ENCODE data around the gene DRD1.

Gene DRD1
- total RNA-seq: 0 reads per million in 4 donors

- peak in 3 of 5 donors; percentile 4 to 43 (median 17) for DNase-seq
Measured at GRCh38 chr5:175444060-175444904, at the start of gene DRD1. Gene DRD1, minus strand, starts transcription at chr5:175444182. Its CDS starts 1,083 bp downstream, at chr5:175443099.

GRCh38 chr5:175493726-175494125, 49.7 kb upstream of the DRD1 start:
- no peak for DNase-seq

GRCh38 chr5:175493260-175493659, 49.3 kb upstream of the DRD1 start:
- no peak for DNase-seq

GRCh38 chr5:175491223-175491622, 47.2 kb upstream of the DRD1 start:
- no peak for DNase-seq

- no peak for DNase-seq
Measured at GRCh38 chr5:175489693-175490443, 45.9 kb upstream of the DRD1 start.

GRCh38 chr5:175487514-175488222, 43.7 kb upstream of the DRD1 start:
- DNase-seq: no peak

- DNase-seq: no peak
Measured at GRCh38 chr5:175485631-175486030, 41.6 kb upstream of the DRD1 start.

GRCh38 chr5:175484829-175485228, 40.8 kb upstream of the DRD1 start:
- no peak for DNase-seq

GRCh38 chr5:175484322-175484721, 40.3 kb upstream of the DRD1 start:
- DNase-seq: no peak

- no peak for DNase-seq
Measured at GRCh38 chr5:175483337-175483736, 39.4 kb upstream of the DRD1 start.

GRCh38 chr5:175479125-175479881, 35.3 kb upstream of the DRD1 start:
- DNase-seq: peak in 1 of 5 donors; percentile 9

- peak; percentile 47 to 85 (median 58) for DNase-seq
Measured at GRCh38 chr5:175478384-175479124, 34.6 kb upstream of the DRD1 start, which contains the start of gene SFXN1. Gene SFXN1, plus strand, starts transcription at chr5:175478560. Its CDS starts 13,544 bp downstream, at chr5:175492104.

- no peak for DNase-seq
Measured at GRCh38 chr5:175478008-175478383, 34.0 kb upstream of the DRD1 start.

- no peak for DNase-seq
Measured at GRCh38 chr5:175477440-175477839, 33.5 kb upstream of the DRD1 start.

- no peak for DNase-seq
Measured at GRCh38 chr5:175475248-175475647, 31.3 kb upstream of the DRD1 start.

GRCh38 chr5:175472378-175472777, 28.4 kb upstream of the DRD1 start:
- DNase-seq: no peak

- DNase-seq: no peak
Measured at GRCh38 chr5:175471628-175472027, 27.6 kb upstream of the DRD1 start.

- no peak for DNase-seq
Measured at GRCh38 chr5:175471196-175471595, 27.2 kb upstream of the DRD1 start.

GRCh38 chr5:175470781-175471180, 26.8 kb upstream of the DRD1 start:
- DNase-seq: no peak

GRCh38 chr5:175469916-175470315, 25.9 kb upstream of the DRD1 start:
- no peak for DNase-seq

GRCh38 chr5:175468892-175469291, 24.9 kb upstream of the DRD1 start:
- no peak for DNase-seq
